Iris pigment epithelial cell (primary cell): ENCODE results near the gene NAA10.

Experiments used
- DNase-seq: peaks from one replicate; pipeline ENCODE4 v3.0.0-alpha.2; 2011; ENCODE audit warnings: low read depth

Gene NAA10

GRCh38 chrX:153927922-153928760, 6.7 kb downstream of the NAA10 start:
- DNase-seq: peak; percentile 99

- no peak for DNase-seq
Measured at GRCh38 chrX:153927672-153927921, 7.2 kb downstream of the NAA10 start.

- DNase-seq: peak; percentile 35
Measured at GRCh38 chrX:153926858-153927671, 7.8 kb downstream of the NAA10 start.

GRCh38 chrX:153926552-153926857, 8.3 kb downstream of the NAA10 start:
- no peak for DNase-seq

- no peak for DNase-seq
Measured at GRCh38 chrX:153925739-153926551, 8.9 kb downstream of the NAA10 start, which contains the start of gene ARHGAP4. Gene ARHGAP4 (minus strand): TSS chrX:153926264. CDS start chrX:153926202, 62 bp downstream.

- DNase-seq: no peak
Measured at GRCh38 chrX:153925387-153925738, 9.5 kb downstream of the NAA10 start.

- DNase-seq: peak; percentile 32
Measured at GRCh38 chrX:153924149-153924861, 10.5 kb downstream of the NAA10 start.

- DNase-seq: peak; percentile 57
Measured at GRCh38 chrX:153922932-153923857, 11.6 kb downstream of the NAA10 start.

- DNase-seq: no peak
Measured at GRCh38 chrX:153921511-153922446, 13.1 kb downstream of the NAA10 start.

GRCh38 chrX:153921070-153921469, 13.8 kb downstream of the NAA10 start:
- no peak for DNase-seq

- DNase-seq: no peak
Measured at GRCh38 chrX:153920546-153920945, 14.3 kb downstream of the NAA10 start.

GRCh38 chrX:153919281-153919680, 15.6 kb downstream of the NAA10 start:
- no peak for DNase-seq

- DNase-seq: no peak
Measured at GRCh38 chrX:153917869-153918268, 17.0 kb downstream of the NAA10 start.

GRCh38 chrX:153913701-153914100, 21.1 kb downstream of the NAA10 start:
- no peak for DNase-seq

- no peak for DNase-seq
Measured at GRCh38 chrX:153913211-153913610, 21.6 kb downstream of the NAA10 start.

GRCh38 chrX:153911798-153912197, 23.0 kb downstream of the NAA10 start:
- no peak for DNase-seq

- DNase-seq: no peak
Measured at GRCh38 chrX:153910446-153910845, 24.4 kb downstream of the NAA10 start.

GRCh38 chrX:153909980-153910360, 24.9 kb downstream of the NAA10 start:
- no peak for DNase-seq

- DNase-seq: no peak
Measured at GRCh38 chrX:153909024-153909979, 25.5 kb downstream of the NAA10 start.
